ENCODE results near the gene THBS1. TPM values are rescaled to one million over a fixed set of nuclear protein-coding genes. Genes with fewer than 3 reads are reported as not detected.

The THBS1 gene
- total RNA-seq, 1 donor from 2014 or later, result 35.4 TPM

DNA sequence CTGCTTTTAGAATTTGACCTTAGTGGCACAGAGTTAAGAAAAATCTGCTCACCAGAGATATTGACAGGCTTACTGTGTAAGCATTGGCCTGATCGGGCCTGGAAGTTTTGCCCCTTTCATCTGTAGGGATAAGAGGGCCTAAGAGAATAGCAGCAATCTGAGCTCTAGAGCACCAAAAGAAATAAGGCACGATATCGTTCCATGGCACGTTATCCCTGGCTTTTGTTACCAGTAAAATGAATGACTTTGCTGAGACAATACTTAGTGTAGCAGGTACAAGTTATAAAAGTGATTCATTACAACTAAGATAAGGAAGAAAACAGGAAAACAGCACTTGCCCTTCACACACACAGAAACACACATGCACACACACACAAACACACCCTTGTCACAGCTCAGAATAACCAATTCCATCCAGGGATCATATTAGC is 5.0 kb downstream of the THBS1 start:
- DNase-seq (ENCODE audit: missing footprints) (no peak), ATAC-seq (no peak)
- intact Hi-C loops (cut with DNase I), result no loop called here

DNA sequence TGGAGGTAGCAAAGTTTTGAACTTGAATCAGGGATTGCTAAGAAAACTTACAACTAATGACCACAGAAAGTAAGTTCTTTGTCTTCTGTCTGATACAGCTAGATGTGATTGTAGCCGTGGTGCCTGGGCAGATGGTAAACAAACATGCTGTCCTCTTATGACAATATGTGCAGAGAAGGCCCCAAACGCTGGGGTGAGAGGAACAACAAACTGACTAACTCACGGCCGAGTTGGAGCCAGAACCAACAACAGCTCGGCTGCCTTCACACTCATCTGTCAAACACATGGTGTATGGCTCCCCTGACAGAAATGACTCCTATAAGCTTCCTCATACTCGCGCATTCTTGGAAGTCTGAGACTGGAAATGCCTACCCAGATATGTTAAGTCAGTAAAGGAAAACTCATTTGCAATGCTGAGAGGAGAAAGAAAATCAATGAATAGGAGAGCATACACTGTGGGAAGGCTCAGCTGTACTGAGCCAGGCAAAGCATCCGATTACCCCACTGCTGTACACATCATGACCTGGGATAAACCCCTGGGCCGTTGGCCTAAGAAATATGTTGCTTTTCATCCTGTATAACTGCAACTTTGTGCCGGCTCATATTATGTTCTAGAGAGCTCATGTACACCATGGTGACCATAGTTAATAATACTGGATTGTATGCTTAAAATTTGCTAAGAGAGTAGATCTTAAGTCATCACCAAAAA is 5.7 kb downstream of the THBS1 start:
- ATAC-seq, result no peak
- no peak for DNase-seq (ENCODE audit: missing footprints)
- intact Hi-C loops (cut with DNase I), result no loop called here

DNA sequence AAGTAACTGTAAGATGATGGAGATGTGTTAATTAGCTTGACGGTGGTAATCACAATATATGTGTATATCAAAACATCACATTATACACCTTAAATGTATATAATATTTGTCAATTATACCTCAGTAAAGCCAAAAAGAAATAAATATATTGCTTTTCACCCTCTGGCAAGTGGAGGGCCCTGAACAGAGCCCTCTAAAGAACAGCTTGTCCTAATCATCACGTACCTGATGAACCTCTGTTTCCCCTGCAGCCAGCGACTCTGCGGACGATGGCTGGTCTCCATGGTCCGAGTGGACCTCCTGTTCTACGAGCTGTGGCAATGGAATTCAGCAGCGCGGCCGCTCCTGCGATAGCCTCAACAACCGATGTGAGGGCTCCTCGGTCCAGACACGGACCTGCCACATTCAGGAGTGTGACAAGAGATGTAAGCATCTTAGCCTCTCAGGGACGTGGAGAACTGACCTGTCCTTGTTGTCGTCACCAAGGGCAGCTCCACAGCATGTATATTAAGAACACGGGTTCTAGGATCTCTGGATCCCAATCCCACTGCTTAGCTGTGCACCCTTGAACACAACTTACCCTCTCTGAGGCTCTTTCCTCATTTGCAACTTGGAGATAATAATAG is 6.3 kb downstream of the THBS1 start:
- DNase-seq (ENCODE audit: missing footprints) (no peak), ATAC-seq (no peak)
- intact Hi-C loops (cut with DNase I), result no loop called here

DNA sequence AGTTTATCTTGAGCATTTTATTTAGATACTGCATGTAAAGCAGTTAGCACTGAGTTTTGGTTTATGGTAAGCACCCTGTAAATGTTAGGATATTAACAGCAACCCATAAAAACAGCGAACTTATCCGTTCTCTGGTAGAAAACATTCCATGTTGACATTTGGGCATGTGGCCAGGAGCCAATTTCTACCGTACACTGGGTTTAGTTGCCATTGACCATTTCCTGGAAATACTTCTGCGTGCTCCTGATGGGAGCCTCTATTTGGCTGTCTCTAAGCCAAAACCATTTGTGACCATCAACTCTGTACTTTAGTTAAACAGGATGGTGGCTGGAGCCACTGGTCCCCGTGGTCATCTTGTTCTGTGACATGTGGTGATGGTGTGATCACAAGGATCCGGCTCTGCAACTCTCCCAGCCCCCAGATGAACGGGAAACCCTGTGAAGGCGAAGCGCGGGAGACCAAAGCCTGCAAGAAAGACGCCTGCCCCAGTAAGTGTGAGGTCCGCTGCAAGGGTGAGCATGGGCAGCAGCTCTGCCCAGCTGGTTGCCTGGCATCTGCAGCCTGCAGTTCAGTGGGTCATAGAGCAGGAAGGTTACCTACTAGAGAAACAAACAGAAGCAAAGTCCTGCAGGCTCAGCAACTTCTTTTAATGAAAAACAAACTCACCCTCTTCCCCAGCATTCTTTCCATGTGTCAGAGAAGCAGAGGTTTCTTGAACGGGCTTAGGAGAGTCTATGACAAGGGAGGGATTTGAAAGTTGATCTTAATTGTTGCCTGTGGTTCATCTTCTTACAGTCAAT is 7.1 kb downstream of the THBS1 start:
- no peak for ATAC-seq

DNA sequence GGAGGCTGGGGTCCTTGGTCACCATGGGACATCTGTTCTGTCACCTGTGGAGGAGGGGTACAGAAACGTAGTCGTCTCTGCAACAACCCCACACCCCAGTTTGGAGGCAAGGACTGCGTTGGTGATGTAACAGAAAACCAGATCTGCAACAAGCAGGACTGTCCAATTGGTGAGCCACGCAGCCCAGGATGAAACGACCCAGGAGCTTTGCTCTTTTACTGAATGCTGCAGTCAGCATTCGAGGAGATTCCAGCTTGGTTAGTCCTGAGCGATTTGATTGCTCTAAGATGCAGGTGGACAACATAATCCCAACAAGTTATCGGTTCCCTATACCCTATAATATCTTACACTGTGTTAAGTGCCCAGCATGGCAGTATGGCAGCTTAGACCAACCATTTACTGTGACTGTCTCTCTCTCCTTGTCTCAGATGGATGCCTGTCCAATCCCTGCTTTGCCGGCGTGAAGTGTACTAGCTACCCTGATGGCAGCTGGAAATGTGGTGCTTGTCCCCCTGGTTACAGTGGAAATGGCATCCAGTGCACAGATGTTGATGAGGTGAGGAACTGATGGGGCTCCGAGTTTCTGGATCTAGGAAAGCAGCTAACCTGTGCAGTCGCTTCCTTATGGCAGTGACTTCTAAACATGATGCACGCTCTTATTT is 7.8 kb downstream of the THBS1 start:
- no peak for ATAC-seq
- no peak for DNase-seq (ENCODE audit: missing footprints)
- intact Hi-C loops (cut with DNase I), result no loop called here

More for the DNA sequence above, 7.1 kb downstream of the THBS1 start:
- no peak for DNase-seq (ENCODE audit: missing footprints)
- intact Hi-C loops (cut with DNase I), result no loop called here

DNA sequence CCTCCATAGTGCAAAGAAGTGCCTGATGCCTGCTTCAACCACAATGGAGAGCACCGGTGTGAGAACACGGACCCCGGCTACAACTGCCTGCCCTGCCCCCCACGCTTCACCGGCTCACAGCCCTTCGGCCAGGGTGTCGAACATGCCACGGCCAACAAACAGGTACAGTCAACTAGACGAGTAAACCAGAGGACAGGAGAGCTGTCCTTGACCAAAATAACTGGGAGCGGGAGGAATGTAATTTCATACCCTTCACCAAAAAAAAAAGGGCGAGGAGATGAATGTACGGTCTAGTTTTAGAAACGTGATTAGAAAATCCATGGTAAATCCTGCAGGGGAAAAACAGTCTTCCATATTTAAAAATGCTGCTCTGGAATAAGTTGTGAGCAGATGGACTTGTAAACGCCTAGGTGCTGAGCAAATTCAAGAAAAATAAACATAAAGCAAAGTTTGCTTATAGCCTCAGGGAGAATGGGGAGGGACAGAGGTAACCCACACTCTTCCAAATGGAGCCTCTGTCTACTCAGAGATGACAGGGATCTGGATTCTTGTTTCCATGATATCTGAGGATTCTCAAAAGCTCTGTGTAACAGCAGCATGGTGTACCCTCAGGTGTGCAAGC is 8.4 kb downstream of the THBS1 start:
- DNase-seq (ENCODE audit: missing footprints), result no peak
- intact Hi-C loops (cut with DNase I), result no loop called here
- no peak for ATAC-seq

DNA sequence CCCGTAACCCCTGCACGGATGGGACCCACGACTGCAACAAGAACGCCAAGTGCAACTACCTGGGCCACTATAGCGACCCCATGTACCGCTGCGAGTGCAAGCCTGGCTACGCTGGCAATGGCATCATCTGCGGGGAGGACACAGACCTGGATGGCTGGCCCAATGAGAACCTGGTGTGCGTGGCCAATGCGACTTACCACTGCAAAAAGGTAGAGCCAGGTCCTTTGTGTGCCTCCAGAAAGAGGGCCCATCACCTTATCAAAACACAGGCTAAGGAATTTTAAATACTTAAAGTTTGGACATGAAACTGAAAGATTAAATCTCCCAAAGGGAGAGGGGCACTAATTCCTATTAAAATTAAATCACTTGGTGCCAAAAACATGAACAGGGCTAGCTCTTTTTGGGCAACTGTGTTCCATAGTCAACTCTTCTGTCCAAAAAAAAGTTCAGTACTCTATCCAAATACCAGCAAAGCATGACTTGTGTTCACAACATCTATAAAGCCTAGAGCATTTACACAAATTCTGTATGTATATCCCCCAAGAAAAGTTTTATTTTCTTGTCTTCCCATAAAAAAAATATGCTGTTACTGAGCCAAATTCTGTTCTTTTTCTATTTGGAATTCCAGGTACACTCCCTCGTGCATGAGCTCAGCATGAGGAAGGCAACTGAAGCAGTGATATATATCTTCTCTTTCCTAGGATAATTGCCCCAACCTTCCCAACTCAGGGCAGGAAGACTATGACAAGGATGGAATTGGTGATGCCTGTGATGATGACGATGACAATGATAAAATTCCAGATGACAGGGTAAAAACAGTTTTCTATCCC is 9.2 kb downstream of the THBS1 start:
- intact Hi-C loops (cut with DNase I), result no loop called here
- DNase-seq (ENCODE audit: missing footprints), result no peak
- ATAC-seq, result no peak

DNA sequence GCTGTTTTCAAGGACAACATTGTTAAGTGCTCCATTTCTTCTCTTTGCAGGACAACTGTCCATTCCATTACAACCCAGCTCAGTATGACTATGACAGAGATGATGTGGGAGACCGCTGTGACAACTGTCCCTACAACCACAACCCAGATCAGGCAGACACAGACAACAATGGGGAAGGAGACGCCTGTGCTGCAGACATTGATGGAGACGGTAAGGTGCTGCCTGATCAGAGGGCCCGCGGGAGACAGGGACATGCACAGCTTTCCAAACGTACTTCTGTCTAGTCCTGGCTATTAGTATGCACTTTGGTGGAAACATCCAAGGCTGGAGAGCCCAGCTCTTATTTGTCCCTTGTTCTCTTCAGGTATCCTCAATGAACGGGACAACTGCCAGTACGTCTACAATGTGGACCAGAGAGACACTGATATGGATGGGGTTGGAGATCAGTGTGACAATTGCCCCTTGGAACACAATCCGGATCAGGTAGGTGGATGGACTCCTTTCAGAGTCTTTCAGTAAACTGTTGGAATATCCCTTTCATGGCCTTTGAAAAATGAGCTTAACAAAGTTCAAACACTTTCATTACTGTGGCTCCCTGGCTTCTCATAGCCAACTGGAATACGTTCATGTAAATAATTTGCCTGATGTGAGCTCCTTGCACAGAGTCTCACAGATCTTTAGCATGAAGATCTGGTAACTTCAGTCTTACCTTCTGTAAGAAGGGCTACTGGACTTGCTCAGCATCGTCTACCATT is 10.4 kb downstream of the THBS1 start:
- DNase-seq (ENCODE audit: missing footprints), result no peak
- ATAC-seq, result no peak
- intact Hi-C loops (cut with DNase I), result no loop called here

DNA sequence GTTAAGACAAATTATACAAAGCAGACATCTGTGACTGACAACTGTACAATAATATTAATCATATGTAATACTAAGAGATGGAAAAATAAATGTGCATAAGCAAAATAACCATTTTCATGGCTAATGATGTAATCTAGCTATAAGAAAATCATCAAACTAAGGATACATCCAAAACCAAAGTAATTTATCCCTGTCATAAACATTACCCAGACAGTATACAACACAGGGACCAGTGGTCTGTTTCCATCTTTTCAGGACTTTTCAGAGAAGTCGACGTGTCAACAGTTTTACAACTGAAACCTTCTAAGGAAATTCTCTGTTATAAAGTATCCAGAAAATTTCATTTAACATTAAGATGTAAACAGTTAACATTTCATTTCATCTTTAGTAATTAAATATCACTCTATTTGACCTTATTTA is 11.0 kb downstream of the THBS1 start:
- ATAC-seq (no peak), DNase-seq (ENCODE audit: missing footprints) (no peak)
- intact Hi-C loops (cut with DNase I), result no loop called here

DNA sequence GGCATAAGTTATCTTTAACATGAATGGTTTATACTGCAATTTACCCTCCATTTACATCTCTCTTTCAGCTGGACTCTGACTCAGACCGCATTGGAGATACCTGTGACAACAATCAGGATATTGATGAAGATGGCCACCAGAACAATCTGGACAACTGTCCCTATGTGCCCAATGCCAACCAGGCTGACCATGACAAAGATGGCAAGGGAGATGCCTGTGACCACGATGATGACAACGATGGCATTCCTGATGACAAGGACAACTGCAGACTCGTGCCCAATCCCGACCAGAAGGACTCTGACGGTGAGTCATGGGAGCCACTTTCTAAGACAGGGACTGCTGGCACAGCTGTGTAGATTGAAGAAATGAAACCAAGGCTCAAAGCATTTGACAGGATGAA is 11.6 kb downstream of the THBS1 start:
- ATAC-seq (no peak), DNase-seq (ENCODE audit: missing footprints) (no peak)
- intact Hi-C loops (cut with DNase I), result no loop called here

DNA sequence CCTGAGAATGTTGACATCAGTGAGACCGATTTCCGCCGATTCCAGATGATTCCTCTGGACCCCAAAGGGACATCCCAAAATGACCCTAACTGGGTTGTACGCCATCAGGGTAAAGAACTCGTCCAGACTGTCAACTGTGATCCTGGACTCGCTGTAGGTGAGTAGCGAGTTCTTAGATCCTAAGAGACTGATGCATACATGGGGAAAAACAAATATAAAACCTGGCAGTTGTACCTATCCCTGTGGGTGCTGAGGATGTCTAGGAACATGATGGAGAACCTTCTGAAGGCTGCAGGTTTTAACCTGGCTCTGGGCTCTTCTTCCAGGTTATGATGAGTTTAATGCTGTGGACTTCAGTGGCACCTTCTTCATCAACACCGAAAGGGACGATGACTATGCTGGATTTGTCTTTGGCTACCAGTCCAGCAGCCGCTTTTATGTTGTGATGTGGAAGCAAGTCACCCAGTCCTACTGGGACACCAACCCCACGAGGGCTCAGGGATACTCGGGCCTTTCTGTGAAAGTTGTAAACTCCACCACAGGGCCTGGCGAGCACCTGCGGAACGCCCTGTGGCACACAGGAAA is 12.3 kb downstream of the THBS1 start:
- DNase-seq (ENCODE audit: missing footprints) (no peak), ATAC-seq (no peak)
- intact Hi-C loops (cut with DNase I), result no loop called here

DNA sequence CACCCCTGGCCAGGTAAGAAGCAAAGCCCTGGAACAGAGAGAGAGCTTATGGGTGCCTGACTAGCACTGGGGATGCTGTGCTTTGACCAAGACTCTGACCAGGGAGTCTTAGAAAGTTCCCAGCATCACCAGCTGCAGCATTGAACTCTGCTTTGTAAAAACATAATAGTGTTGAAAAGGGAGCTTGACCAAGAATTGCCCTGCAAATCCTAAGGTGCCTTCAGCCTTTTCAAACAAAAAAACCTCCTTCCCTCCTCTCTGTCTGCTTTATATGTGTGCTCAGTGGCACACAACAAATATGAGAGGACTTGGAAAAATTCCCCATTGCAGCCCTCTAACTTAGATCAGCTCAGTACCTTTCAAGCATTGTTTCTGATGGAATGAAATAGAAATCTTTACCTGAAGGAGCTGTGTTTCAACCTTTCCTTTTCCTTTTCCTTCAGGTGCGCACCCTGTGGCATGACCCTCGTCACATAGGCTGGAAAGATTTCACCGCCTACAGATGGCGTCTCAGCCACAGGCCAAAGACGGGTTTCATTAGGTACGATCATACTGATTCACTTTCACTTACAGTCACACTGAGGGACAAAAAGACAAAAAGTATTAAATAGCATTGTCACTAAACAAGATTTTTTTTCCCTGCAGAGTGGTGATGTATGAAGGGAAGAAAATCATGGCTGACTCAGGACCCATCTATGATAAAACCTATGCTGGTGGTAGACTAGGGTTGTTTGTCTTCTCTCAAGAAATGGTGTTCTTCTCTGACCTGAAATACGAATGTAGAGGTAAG is 13.0 kb downstream of the THBS1 start:
- intact Hi-C loops (cut with DNase I), result no loop called here
- DNase-seq (ENCODE audit: missing footprints) (no peak), ATAC-seq (no peak)

DNA sequence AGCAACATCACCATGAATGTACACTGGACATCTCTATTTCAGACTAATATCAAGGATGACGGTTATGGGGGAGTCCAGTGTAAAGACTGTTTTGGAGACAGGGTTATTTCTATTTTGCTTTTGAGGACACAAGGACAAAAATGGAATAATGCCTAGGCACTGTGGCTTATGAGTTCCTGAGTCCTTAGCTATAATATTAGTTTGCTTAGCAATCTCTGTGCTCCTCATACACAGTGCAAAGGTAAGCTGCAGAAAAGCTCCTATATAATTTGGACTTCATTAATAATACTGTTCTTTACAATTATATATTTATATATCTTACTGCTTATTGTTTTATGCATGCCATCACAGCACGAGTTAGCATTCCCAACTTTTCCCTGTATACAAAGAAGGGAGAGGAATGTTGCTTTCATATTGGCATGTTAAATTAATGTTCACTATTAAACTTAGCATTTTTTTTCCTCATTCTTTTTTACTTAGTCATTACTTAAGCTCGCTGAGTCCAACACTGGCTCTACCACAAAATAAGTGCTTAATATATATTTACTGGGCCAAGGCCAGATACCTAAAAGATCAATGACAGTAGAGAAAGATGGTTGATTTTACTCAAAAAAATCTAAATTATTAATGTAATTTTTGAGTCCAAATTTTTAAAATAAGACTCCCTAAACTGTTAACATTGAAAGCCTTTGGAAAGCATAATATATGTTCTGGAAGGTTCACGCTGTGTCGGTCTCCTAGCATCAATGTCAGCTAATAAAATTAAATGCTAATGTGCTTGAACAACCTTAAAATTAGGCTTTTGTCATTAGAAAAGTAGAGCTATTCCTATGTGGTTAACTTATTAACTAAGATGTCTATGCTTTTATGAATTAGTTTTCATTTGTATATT is 13.8 kb downstream of the THBS1 start:
- intact Hi-C loops (cut with DNase I), result loop anchor here (5.0 kb wide), 1 partner anchor 163 kb away; no protein-coding TSS in a partner anchor
- no peak for ATAC-seq

DNA sequence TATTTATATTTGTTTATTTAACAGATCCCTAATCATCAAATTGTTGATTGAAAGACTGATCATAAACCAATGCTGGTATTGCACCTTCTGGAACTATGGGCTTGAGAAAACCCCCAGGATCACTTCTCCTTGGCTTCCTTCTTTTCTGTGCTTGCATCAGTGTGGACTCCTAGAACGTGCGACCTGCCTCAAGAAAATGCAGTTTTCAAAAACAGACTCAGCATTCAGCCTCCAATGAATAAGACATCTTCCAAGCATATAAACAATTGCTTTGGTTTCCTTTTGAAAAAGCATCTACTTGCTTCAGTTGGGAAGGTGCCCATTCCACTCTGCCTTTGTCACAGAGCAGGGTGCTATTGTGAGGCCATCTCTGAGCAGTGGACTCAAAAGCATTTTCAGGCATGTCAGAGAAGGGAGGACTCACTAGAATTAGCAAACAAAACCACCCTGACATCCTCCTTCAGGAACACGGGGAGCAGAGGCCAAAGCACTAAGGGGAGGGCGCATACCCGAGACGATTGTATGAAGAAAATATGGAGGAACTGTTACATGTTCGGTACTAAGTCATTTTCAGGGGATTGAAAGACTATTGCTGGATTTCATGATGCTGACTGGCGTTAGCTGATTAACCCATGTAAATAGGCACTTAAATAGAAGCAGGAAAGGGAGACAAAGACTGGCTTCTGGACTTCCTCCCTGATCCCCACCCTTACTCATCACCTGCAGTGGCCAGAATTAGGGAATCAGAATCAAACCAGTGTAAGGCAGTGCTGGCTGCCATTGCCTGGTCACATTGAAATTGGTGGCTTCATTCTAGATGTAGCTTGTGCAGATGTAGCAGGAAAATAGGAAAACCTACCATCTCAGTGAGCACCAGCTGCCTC is 14.7 kb downstream of the THBS1 start:
- DNase-seq (ENCODE audit: missing footprints), result no peak
- intact Hi-C loops (cut with DNase I), result loop anchor here (5.0 kb wide), 1 partner anchor 162 kb away; no protein-coding TSS in a partner anchor
- no peak for ATAC-seq

More for the DNA sequence above, 13.8 kb downstream of the THBS1 start:
- no peak for DNase-seq (ENCODE audit: missing footprints)
